ENCODE results near the gene CRADD.
"Not testable (repeated sequence)": the region's sequence is repeated elsewhere in the genome, so short reads cannot be mapped to it uniquely, and the experiment has no call there.

Gene CRADD

DNA sequence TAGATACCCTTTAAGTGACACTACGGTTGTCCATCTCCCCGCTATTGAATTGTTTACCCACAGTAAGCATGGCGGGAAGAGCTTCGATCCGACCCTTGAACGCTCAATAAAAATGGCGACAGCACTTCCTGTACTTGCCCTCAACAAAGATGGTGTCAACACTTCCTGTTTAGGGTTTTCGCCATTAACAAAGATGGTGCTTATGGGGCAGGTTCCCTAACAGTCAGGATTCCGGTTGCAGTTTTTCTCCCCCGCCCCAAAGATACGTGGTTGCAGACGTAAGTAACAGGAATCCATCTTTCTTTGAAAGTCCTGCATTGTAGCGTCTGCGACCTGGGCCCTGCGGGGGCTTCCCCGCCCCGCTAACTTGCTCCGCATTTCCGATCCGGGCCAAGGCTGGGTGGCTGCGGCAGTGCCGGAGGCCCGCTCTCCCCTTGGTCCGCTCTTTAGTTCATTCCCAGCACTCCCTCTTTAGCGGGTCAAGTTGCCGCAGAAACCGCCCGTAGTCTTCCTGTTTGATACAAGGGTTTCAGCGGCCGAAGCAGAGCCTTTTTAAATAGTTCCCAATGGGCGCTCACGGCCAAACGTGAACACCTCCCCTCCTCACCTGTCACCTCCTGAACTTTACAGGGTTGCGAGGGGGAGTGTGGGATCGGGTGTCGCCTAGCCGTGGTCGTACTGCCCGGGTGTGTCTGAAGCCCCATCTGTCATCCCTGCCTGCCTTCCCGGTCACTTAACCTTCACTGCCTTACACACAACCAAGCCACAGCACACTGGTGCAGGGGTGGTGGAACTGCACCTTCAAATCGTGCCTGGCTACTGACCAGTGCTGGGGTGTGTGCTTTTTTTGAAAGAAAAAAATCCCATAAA is at the start of gene CRADD:
Gene CRADD (plus strand): TSS at position 181 of the 870 bp plus-strand sequence.
- peak; percentile 63 to 80 (median 74) for DNase-seq (ENCODE audit: low read depth in 3 of 3, low spot score in 1 of 3)

DNA sequence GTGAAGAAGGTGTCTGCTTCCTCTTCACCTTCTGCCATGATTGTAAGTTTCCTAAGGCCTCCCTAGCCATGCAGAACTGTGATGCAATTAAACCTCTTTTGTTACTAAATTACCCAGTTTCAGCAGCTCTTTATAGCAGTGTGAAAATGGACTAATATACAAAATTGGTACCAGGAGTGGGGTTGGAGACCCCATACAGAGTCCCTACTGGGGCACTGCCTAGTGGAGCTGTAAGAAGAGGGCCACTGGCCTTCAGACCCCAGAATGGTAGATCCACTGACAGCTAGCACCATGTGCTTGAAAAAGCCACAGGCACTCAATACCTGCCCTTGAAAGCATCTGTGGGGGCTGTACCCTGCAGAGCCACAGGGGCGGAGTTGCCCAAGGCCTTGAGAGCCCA is 44.8 kb upstream of the CRADD start:
- no peak for DNase-seq (ENCODE audit: low read depth in 3 of 3, low spot score in 1 of 3)

DNA sequence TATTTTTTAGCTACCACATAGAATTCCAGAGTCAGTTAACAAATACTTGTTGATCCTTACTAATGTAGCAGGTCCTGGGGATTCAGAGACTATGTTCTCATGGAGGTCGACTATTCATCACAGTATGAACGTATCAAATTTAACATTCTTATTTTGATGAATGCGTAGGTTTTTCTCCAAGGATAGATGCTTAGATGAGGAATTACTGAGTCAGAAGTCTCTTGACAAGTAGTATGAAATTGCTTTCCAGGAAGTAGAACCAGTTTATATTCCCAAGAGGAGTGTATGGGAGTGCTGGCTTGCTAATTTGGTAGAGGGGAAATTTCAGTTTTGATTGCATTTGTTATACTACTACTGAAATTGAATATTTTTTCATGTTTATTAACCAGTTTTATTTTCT is 42.8 kb upstream of the CRADD start:
- no peak for DNase-seq (ENCODE audit: low read depth in 3 of 3, low spot score in 1 of 3)

- no peak for DNase-seq (ENCODE audit: low read depth in 3 of 3, low spot score in 1 of 3)
These were observed 40.5 kb upstream of the CRADD start for GRCh38 chr12:93636708-93637107.

DNA sequence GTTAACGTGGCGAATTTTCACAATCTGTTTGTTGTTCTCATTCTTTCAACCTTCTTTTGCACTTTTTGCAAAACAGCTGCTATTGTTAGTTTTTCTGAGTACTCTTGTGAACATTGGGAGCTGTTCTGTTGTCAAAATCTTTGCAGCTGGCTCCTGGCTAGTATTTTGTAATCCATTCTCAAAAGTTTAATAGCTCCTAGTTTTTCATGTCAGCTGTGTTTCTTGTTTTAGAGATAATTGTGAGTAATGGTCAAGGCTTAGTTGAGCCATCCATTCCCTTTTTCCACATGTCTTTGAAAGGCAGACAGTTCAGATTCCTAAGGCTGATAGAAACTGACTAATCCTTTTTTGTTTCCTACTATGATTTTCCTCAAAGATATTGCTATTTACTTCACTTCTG is 39.1 kb upstream of the CRADD start:
- no peak for DNase-seq (ENCODE audit: low read depth in 3 of 3, low spot score in 1 of 3)

GRCh38 chr12:93638954-93639353 is 38.2 kb upstream of the CRADD start:
- DNase-seq (ENCODE audit: low read depth in 3 of 3, low spot score in 1 of 3) = no peak

GRCh38 chr12:93639406-93639805 is 37.8 kb upstream of the CRADD start:
- no peak for DNase-seq (ENCODE audit: low read depth in 3 of 3, low spot score in 1 of 3)

- not testable (repeated sequence) for DNase-seq (ENCODE audit: low read depth in 3 of 3, low spot score in 1 of 3)
These were observed 35.8 kb upstream of the CRADD start for GRCh38 chr12:93641380-93641779.

DNA sequence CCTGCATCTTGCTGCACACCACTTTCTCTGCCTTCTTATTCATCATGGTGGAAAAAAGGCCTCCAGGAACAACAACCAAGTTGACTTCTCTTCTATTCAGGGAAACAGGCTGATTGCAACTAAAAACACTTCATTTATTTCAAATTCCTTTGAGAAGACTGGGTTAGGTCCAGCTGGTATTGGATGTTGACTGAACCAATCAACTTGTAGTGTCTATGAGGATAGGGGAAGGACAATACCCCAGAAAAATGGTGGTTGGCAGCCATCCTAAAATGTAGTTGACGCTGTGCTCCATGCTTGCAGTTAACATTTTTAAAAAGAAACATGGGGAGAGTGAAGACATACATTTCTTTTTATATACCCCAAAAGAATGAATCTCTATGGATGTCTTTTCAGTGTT is 34.4 kb upstream of the CRADD start:
- no peak for DNase-seq (ENCODE audit: low read depth in 3 of 3, low spot score in 1 of 3)

DNA sequence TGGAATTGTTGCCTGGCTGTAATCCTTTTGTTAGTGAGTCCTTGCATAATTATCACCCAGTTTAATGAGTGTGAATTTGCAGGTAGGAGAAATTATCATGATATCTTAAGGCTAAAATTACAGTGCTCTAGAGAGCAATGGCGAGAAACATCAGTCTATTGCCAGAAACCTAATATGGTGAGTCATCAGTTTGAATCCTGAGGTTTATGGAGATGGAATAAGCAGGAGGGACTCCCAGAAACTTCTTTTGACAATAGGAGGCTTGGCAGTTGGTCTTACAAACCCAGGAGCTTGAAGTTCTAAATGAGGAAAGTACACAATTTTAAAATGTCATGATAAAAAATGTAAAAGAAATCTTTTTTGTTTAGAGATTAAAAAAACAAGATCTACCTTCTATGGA is 31.5 kb upstream of the CRADD start:
- no peak for DNase-seq (ENCODE audit: low read depth in 3 of 3, low spot score in 1 of 3)

DNA sequence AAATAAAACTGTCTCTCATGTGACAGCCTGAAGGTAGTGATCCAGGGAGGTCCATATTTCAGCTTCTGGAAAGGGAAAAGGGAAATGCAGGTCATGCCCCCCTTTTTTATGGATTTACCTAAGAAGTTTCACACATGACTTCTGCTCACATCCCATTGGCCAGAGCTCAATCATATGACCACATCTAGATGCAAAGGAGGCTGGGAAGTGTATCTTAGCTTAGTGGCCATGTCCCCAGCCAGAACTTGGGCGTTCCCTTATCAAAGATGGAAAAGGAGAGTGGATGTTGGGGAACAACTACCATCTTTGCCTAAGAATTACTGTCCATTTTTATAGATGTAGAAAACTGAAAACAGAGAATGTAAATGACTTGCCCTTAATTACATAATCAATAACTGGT is 26.5 kb upstream of the CRADD start:
- DNase-seq (ENCODE audit: low read depth in 3 of 3, low spot score in 1 of 3) = no peak

DNA sequence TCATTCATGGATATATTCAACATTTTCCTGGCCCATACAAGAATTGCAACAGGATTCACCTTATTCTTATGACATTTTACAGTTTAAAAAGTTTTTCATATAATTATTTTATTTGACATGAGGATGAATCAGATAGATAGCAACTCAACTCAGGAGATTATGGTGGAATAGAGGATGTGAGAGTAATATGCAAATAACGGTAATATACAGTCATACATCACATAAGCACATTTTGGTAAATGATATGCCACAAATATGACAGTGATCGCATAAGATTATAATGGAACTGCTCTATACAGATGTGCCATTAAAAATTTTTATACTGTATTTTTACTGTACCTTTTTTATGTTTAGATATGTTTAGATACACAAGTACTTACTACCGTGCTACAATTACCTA is 24.1 kb upstream of the CRADD start:
- no peak for DNase-seq (ENCODE audit: low read depth in 3 of 3, low spot score in 1 of 3)

DNA sequence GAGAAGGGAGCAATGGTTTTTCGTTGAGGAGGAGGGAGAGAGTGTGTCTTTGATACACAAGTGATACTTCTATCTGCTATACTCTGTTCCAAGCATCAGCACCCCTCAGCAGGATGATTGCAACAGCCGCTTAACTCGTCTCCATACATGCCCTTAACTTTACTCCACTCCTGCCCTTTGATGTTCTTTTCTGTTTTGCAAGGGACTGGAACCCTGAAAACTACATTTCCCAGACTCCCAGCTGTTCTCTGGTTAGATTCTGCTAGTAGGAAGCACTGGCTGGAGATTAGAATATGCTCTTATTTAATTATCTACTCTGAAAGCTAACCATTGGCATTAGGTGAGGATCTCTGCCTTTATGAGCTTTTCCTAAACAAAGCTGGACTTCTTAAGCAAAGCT is 23.5 kb upstream of the CRADD start:
- DNase-seq (ENCODE audit: low read depth in 3 of 3, low spot score in 1 of 3) = no peak

GRCh38 chr12:93654421-93654820 is 22.8 kb upstream of the CRADD start:
- DNase-seq (ENCODE audit: low read depth in 3 of 3, low spot score in 1 of 3) = no peak

DNA sequence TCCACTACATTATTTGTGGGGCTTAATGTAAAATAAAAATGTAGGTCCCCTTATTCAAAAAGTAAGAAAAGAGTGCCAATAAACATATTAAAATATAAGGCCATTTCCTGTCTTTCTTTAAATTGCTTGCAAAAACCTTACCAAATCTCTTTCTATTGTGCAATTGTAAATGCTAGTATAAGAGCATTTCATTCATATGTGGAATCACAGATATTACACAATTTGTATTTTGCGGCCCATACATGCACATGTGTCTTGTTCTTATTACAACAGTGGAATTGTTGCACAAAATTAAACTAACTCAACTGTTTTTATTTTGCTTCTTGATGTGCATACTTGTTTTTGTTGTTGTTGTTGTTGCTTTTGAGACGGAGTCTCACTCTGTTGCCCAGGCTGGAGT is 20.1 kb upstream of the CRADD start:
- no peak for DNase-seq (ENCODE audit: low read depth in 3 of 3, low spot score in 1 of 3)

GRCh38 chr12:93661021-93661420 is 16.2 kb upstream of the CRADD start:
- DNase-seq (ENCODE audit: low read depth in 3 of 3, low spot score in 1 of 3) = no peak

DNA sequence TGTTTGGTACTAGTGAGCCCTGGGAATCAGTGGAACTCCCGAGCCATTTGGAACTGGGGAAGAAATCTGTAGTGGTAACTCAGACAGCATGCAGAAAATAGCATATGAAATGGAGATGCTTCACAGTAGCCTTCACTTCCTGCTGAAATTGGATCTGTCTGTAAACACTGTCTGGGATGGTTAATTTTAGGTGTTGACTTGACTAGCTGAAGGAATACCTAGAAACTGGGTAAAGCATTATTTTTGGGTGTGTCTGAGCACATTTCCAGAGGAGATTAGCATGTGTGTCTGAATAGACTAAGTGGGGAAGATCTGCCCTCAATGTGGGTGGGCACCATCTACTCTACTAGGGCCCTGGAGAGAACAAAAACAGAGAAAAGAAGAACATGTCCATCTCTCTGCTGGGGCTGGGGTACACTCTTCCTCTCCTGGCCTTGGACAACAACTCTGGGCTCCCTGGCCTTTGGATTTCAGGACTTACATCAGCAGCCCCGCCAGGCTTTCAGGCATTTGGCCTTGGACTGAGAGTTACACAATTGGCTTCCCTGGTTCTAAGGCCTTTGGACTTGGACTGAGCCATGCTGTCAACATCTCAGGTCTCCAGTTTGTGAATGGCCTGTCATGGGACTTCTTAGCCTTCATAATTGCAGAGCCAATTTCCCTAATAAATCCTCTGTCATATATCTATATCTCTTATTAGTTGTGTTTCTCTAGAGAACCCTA is 14.0 kb upstream of the CRADD start:
- no peak for DNase-seq (ENCODE audit: low read depth in 3 of 3, low spot score in 1 of 3)

DNA sequence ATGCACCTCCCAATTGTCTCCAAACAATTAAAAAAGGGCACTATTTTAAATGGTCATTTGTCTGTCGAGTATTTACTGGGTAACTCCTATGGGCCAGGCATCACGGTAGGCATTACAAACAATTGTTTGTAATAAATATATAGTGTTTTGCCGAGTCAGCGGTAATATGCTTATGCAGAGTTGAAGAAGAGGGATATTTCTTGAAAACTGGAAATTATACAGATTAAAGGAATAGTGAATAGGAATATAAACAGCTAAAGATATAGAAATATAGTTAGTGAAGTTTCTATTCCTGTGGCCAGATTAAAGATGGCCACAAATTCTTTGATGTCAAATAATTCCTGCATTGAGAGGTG is 13.5 kb upstream of the CRADD start:
- DNase-seq (ENCODE audit: low read depth in 3 of 3, low spot score in 1 of 3) = no peak

GRCh38 chr12:93664573-93665138 is 12.5 kb upstream of the CRADD start:
- no peak for DNase-seq (ENCODE audit: low read depth in 3 of 3, low spot score in 1 of 3)

- DNase-seq (ENCODE audit: low read depth in 3 of 3, low spot score in 1 of 3) = no peak
These were observed 9.5 kb upstream of the CRADD start for GRCh38 chr12:93667672-93668071.

DNA sequence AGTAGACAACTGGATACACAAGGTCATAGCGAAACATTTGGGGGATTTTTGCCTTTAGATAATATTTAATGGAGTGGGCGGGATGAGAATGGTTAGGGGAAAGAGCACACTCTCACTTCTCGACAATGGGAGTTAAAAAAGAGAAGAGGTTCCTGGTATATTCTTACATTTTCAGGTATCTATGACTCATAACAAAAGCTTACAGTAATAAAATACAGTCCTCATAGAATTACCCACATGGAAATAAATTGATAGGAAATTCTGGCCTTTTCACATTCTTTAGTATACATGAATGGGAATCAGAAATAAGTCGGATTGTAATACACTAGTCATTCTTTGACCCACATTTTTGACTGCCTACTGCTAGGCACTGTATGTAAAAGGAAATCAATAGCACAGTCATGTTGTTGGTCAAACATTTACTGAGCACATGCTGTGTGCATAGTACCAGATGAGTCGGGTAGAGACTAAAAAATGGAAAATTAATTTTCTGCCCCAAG is 8.2 kb upstream of the CRADD start:
- no peak for DNase-seq (ENCODE audit: low read depth in 3 of 3, low spot score in 1 of 3)

DNA sequence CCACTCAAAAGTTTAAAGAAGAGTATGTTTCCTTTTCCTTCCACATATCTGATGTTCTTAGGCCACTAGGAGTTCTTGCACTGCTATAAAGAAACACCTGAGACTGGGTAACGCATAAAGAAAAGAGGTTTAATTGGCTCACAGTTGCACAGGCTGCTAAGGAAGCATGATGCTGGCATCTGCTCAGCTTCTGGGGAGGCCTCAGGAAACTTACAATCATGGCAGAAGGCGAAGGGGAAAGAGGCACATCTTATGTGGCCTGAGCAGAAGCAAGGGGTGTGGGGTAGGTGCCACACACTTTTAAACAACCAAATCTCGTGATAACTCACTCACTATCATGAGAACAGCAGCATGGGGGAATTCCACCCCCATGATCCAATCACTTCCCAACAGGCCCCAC is 7.7 kb upstream of the CRADD start:
- DNase-seq (ENCODE audit: low read depth in 3 of 3, low spot score in 1 of 3) = no peak
